Measurements from ENCODE around the gene PPIF.
"Not testable (repeated sequence)": the region's sequence is repeated elsewhere in the genome, so short reads cannot be mapped to it uniquely, and the experiment has no call there.

The PPIF gene

GRCh38 chr10:79332610-79333315, 14.5 kb upstream of the PPIF start:
- not testable (repeated sequence) for DNase-seq

GRCh38 chr10:79333513-79333912, 13.8 kb upstream of the PPIF start:
- DNase-seq = no peak

GRCh38 chr10:79334573-79334972, 12.7 kb upstream of the PPIF start:
- DNase-seq = no peak

GRCh38 chr10:79335094-79335469, 12.2 kb upstream of the PPIF start:
- DNase-seq = peak; percentile 32

- no peak for DNase-seq
Measured at GRCh38 chr10:79335470-79336235, 11.6 kb upstream of the PPIF start.

GRCh38 chr10:79336276-79336675, 11.0 kb upstream of the PPIF start:
- DNase-seq = no peak

GRCh38 chr10:79336739-79337138, 10.5 kb upstream of the PPIF start:
- peak; percentile 22 for DNase-seq

- DNase-seq = not testable (repeated sequence)
Measured at GRCh38 chr10:79337783-79338469, 9.3 kb upstream of the PPIF start.

- no peak for DNase-seq
Measured at GRCh38 chr10:79339266-79339665, 8.0 kb upstream of the PPIF start.

- DNase-seq = no peak
Measured at GRCh38 chr10:79340646-79341244, 6.5 kb upstream of the PPIF start.

GRCh38 chr10:79342295-79342761, 4.9 kb upstream of the PPIF start:
- DNase-seq = no peak

- DNase-seq = no peak
Measured at GRCh38 chr10:79342811-79343561, 4.3 kb upstream of the PPIF start.

- peak; percentile 2 for DNase-seq
Measured at GRCh38 chr10:79344502-79345195, 2.6 kb upstream of the PPIF start.

- no peak for DNase-seq
Measured at GRCh38 chr10:79345241-79346011, 1.8 kb upstream of the PPIF start.

GRCh38 chr10:79346012-79346340, 1.3 kb upstream of the PPIF start:
- no peak for DNase-seq

GRCh38 chr10:79346388-79347225, 662 bp upstream of the PPIF start:
- DNase-seq = no peak

- peak; percentile 1 for DNase-seq
Measured at GRCh38 chr10:79347894-79348639, 798 bp downstream of the PPIF start.

GRCh38 chr10:79348640-79348988, 1.3 kb downstream of the PPIF start:
- DNase-seq = no peak

- DNase-seq = no peak
Measured at GRCh38 chr10:79349072-79349491, 1.8 kb downstream of the PPIF start.
